Measurements from ENCODE around the gene NRG3.

Gene NRG3

DNA sequence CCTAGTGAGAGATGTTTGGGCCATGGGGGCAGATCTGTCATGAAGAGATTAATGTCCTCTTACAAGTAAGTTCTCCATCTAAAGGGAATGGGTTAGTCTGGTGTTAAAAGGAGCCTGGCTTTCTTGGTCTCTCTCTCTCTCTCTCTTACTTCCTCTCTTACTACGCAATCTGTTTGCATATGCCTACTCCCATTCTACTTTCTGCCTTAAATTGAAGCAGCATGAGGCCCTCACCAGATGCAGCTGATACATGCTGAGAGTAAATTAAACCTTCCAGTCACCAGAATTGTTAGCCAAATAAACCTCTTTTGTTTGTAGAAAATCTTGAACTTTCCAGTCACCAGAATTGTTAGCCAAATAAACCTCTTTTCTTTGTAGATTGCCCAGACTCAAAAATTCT is 884.1 kb downstream of the NRG3 start:
- Histone ChIP-seq H3K27ac (ENCODE audit: low read length) (no peak overlapping the region), H3K27me3 (ENCODE audit: low read depth, low read length) (no peaks in the 10 kb centered on the region), H3K4me3 (ENCODE audit: low read depth in 1 of 2, low read length in 2 of 2) (no peak overlapping the region), H3K36me3 (ENCODE audit: control insufficient read depth in 1 of 2, insufficient read depth in 2 of 2, low read length in 2 of 2) (no peaks in the 10 kb centered on the region), H3K9me3 (ENCODE audit: control insufficient read depth in 1 of 2, low read length in 2 of 2) (no peaks in the 10 kb centered on the region), H3K4me1 (ENCODE audit: control insufficient read depth in 1 of 2, insufficient read depth in 2 of 2, low read length in 2 of 2) (no peaks in the 10 kb centered on the region)

DNA sequence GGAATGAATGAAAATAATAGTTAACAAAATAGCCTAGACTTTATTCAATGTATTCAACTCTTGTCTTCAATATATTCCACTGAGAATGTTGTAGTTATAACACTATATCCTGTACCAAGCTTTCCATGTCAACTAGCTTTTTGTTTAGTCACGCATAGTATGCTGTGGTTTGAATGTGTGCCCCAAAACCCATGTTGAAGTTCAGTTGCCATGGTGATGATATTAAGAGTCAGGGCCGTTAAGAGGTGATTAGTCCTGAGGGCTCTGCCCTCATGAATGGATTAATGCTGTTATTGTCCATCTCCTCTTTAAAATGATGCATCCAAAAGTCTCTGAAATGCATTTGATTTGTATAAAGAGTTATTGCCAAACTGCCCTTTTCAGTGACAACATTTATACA is 887.6 kb downstream of the NRG3 start:
- Histone ChIP-seq H3K36me3 (ENCODE audit: control insufficient read depth in 1 of 2, insufficient read depth in 2 of 2, low read length in 2 of 2) (no peaks in the 10 kb centered on the region), H3K4me3 (ENCODE audit: low read depth in 1 of 2, low read length in 2 of 2) (no peak overlapping the region)

DNA sequence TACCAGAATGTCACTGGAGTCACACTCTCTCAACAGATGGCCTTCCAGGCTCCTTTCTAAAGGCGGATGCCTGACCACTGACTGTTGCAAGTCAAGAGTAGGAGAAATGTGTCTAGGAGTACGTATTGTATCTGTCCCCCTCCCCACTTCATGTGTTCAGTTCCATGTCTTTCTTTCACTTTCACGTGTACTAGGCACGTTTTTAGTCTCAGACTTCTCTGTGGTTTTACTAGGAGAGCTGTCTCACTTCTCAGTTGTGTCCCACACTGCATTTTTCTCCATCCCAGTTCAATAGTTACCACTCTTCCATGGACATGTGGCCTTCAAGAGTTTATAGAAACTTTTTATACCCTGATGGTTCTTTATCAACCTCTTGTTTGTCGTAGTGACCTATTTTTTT is 893.0 kb downstream of the NRG3 start:
- Histone ChIP-seq H3K27ac (ENCODE audit: low read length) (no peak overlapping the region), H3K36me3 (ENCODE audit: control insufficient read depth in 1 of 2, insufficient read depth in 2 of 2, low read length in 2 of 2) (no peaks in the 10 kb centered on the region), H3K4me1 (ENCODE audit: control insufficient read depth in 1 of 2, insufficient read depth in 2 of 2, low read length in 2 of 2) (no peaks in the 10 kb centered on the region), H3K4me3 (ENCODE audit: low read depth in 1 of 2, low read length in 2 of 2) (no peak overlapping the region), H3K27me3 (ENCODE audit: low read depth, low read length) (no peaks in the 10 kb centered on the region), H3K9me3 (ENCODE audit: control insufficient read depth in 1 of 2, low read length in 2 of 2) (no peaks in the 10 kb centered on the region)

More for the DNA sequence above, 887.6 kb downstream of the NRG3 start:
- H3K9me3 ChIP-seq (ENCODE audit: control insufficient read depth in 1 of 2, low read length in 2 of 2): no peaks in the 10 kb centered on the region
- no peaks in the 10 kb centered on the region for H3K4me1 ChIP-seq (ENCODE audit: control insufficient read depth in 1 of 2, insufficient read depth in 2 of 2, low read length in 2 of 2)
- no peak overlapping the region for H3K27ac ChIP-seq (ENCODE audit: low read length)
- H3K27me3 ChIP-seq (ENCODE audit: low read depth, low read length): no peaks in the 10 kb centered on the region

DNA sequence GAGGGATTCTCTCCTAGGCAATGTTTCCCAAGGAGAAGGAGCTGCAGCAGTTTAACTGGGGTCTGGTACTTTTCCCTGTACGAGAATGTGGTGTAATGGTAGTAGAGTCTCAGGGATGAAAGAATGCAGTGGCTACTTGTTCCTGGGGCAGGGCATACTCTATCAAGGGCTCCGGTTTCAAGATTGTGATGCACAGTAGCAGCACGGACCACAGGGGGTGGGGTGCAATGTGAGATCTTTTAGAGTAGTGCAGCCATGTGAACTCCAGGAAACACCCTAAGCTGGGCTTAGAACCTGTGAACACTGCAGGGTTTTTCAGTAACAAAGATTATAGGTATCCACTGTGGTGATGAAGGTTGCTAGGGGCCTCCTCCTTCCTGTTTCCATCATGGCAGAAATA is 903.9 kb downstream of the NRG3 start:
- Histone ChIP-seq H3K9me3 (ENCODE audit: control insufficient read depth in 1 of 2, low read length in 2 of 2) (peaks cover 0 to 6% of the 10 kb centered on the region in 2 donors), H3K27ac (ENCODE audit: low read length) (no peak overlapping the region), H3K36me3 (ENCODE audit: control insufficient read depth in 1 of 2, insufficient read depth in 2 of 2, low read length in 2 of 2) (no peaks in the 10 kb centered on the region), H3K27me3 (ENCODE audit: low read depth, low read length) (no peaks in the 10 kb centered on the region), H3K4me3 (ENCODE audit: low read depth in 1 of 2, low read length in 2 of 2) (no peak overlapping the region), H3K4me1 (ENCODE audit: control insufficient read depth in 1 of 2, insufficient read depth in 2 of 2, low read length in 2 of 2) (no peaks in the 10 kb centered on the region)

DNA sequence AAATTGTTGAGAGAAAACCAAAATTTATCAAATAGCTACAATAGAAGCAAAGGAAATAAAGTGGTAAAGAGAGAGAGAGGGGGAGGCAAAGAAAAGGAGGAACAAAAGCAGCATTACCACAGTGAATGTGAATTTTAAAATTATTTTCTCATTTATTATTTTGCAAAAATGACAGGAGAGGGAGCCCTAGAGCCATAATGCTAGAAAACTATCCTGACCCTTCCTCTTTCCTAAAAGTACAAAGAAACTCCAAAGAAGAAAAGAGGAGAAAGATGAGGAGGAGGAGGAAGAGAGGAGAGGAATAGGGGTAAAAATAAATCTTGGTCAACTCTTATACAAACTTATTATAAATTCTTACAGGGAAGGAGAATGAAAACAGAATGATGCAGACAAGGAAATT is 921.5 kb downstream of the NRG3 start:
- Histone ChIP-seq H3K4me1 (ENCODE audit: control insufficient read depth in 1 of 2, insufficient read depth in 2 of 2, low read length in 2 of 2) (no peaks in the 10 kb centered on the region), H3K9me3 (ENCODE audit: control insufficient read depth in 1 of 2, low read length in 2 of 2) (no peaks in the 10 kb centered on the region), H3K36me3 (ENCODE audit: control insufficient read depth in 1 of 2, insufficient read depth in 2 of 2, low read length in 2 of 2) (no peaks in the 10 kb centered on the region), H3K4me3 (ENCODE audit: low read depth in 1 of 2, low read length in 2 of 2) (no peak overlapping the region), H3K27me3 (ENCODE audit: low read depth, low read length) (no peaks in the 10 kb centered on the region), H3K27ac (ENCODE audit: low read length) (no peak overlapping the region)

DNA sequence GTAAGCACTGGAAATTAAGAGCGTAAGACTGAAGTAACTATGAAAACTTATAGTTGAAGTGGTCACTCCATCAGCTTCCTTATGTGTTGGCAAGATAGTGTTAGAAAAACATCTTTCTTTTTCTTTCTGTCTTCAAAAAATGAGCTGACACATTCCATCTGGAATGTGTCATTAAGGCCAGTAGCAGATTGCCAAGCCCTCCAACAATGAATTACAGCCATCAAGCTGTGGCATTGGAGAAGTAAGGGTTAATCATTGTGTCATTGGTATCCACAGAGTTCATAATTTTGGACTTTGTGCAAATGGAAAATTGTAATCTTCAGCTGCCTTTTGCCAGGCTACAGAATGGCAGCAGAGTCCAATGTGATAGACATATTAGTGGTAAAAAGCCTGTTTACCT is 926.3 kb downstream of the NRG3 start:
- no peaks in the 10 kb centered on the region for H3K9me3 ChIP-seq (ENCODE audit: control insufficient read depth in 1 of 2, low read length in 2 of 2)
- H3K4me3 ChIP-seq (ENCODE audit: low read depth in 1 of 2, low read length in 2 of 2): no peak overlapping the region
- no peaks in the 10 kb centered on the region for H3K4me1 ChIP-seq (ENCODE audit: control insufficient read depth in 1 of 2, insufficient read depth in 2 of 2, low read length in 2 of 2)
- H3K27ac ChIP-seq (ENCODE audit: low read length): no peak overlapping the region
- H3K36me3 ChIP-seq (ENCODE audit: control insufficient read depth in 1 of 2, insufficient read depth in 2 of 2, low read length in 2 of 2): no peaks in the 10 kb centered on the region
- H3K27me3 ChIP-seq (ENCODE audit: low read depth, low read length): no peaks in the 10 kb centered on the region

DNA sequence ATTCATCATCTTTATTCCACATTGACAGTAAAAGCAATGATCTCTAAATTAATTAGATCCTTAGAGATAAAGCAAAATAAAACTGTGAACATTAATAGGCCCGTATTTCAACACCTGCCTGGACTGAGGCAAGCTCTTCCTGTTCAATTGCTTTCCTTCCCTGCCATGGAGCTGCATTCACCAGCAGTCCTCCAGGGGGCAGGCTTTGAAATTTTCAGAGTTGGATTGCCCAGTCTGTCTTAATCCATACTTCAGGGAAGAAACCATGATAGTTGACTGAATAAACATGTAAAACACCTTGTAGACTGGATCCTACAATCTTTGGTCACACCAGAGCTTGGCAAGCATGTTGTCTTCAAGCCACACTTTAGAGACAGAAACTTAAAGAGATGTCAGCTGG is 936.6 kb downstream of the NRG3 start:
- Histone ChIP-seq H3K27ac (ENCODE audit: low read length) (no peak overlapping the region), H3K4me1 (ENCODE audit: control insufficient read depth in 1 of 2, insufficient read depth in 2 of 2, low read length in 2 of 2) (no peaks in the 10 kb centered on the region), H3K4me3 (ENCODE audit: low read depth in 1 of 2, low read length in 2 of 2) (no peak overlapping the region), H3K9me3 (ENCODE audit: control insufficient read depth in 1 of 2, low read length in 2 of 2) (no peaks in the 10 kb centered on the region), H3K27me3 (ENCODE audit: low read depth, low read length) (no peaks in the 10 kb centered on the region), H3K36me3 (ENCODE audit: control insufficient read depth in 1 of 2, insufficient read depth in 2 of 2, low read length in 2 of 2) (no peaks in the 10 kb centered on the region)

DNA sequence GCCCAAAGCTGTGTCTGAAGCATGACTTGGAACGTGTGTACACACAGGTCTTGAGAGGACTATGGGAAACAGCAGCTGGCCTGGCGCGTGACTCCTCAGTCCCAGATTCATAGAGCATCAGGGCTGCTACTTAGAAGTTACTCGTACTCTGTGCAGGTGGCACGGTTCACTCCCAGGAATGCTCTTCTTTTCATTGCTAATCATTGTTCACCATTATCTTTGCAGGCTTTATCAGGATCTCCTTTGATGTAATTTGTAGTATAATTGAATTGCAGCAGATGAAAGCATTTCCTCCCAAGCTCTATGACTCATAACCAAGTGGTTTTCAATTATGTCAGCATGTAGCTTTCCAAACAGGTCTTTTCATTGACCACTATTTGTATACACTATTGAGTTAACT is 938.9 kb downstream of the NRG3 start:
- Histone ChIP-seq H3K36me3 (ENCODE audit: control insufficient read depth in 1 of 2, insufficient read depth in 2 of 2, low read length in 2 of 2) (no peaks in the 10 kb centered on the region), H3K4me3 (ENCODE audit: low read depth in 1 of 2, low read length in 2 of 2) (no peak overlapping the region), H3K9me3 (ENCODE audit: control insufficient read depth in 1 of 2, low read length in 2 of 2) (no peaks in the 10 kb centered on the region), H3K27ac (ENCODE audit: low read length) (no peak overlapping the region), H3K4me1 (ENCODE audit: control insufficient read depth in 1 of 2, insufficient read depth in 2 of 2, low read length in 2 of 2) (no peaks in the 10 kb centered on the region), H3K27me3 (ENCODE audit: low read depth, low read length) (no peaks in the 10 kb centered on the region)

DNA sequence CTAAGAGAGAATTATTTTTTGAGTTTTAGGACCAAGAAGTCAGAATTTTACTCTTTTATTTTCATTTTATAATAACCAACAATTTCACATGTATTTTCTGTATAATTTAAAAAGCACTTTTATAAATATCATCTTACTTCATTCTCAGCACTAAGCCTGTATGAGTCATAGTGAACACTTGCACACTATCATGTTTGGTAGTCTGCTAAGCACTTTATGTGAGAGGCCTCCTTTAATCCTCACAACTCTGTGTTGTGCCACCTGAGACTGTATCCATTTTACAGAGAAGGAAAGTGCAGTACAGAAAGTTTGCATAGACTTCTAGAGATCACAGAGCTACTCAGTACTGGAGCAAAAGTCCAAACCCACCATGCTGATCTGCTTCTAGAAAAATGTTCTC is 939.6 kb downstream of the NRG3 start:
- Histone ChIP-seq H3K27me3 (ENCODE audit: low read depth, low read length) (no peaks in the 10 kb centered on the region), H3K27ac (ENCODE audit: low read length) (no peak overlapping the region), H3K4me3 (ENCODE audit: low read depth in 1 of 2, low read length in 2 of 2) (no peak overlapping the region), H3K4me1 (ENCODE audit: control insufficient read depth in 1 of 2, insufficient read depth in 2 of 2, low read length in 2 of 2) (no peaks in the 10 kb centered on the region), H3K36me3 (ENCODE audit: control insufficient read depth in 1 of 2, insufficient read depth in 2 of 2, low read length in 2 of 2) (no peaks in the 10 kb centered on the region), H3K9me3 (ENCODE audit: control insufficient read depth in 1 of 2, low read length in 2 of 2) (no peaks in the 10 kb centered on the region)

DNA sequence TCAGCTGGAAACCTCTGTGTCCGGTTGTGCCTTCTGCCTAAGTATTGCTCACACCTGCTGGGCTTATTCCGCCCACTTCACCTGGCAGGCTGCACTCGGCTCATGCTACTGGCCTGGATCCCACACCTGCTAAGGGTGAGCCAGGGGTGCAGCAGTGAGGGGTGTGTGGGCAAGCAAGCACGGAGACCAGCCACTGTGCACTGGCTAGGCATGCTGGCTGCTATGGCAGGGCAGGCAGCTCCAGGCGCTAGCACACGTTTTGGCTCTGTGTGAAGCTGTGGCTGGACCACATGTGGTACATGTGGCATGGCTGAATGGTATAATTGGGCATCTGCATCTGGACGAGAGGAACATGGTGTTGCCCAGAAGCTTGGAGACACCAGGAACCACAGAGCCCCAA is 940.7 kb downstream of the NRG3 start:
- Histone ChIP-seq H3K4me3 (ENCODE audit: low read depth in 1 of 2, low read length in 2 of 2) (no peak overlapping the region), H3K36me3 (ENCODE audit: control insufficient read depth in 1 of 2, insufficient read depth in 2 of 2, low read length in 2 of 2) (no peaks in the 10 kb centered on the region), H3K4me1 (ENCODE audit: control insufficient read depth in 1 of 2, insufficient read depth in 2 of 2, low read length in 2 of 2) (no peaks in the 10 kb centered on the region), H3K9me3 (ENCODE audit: control insufficient read depth in 1 of 2, low read length in 2 of 2) (no peaks in the 10 kb centered on the region), H3K27me3 (ENCODE audit: low read depth, low read length) (no peaks in the 10 kb centered on the region), H3K27ac (ENCODE audit: low read length) (no peak overlapping the region)

DNA sequence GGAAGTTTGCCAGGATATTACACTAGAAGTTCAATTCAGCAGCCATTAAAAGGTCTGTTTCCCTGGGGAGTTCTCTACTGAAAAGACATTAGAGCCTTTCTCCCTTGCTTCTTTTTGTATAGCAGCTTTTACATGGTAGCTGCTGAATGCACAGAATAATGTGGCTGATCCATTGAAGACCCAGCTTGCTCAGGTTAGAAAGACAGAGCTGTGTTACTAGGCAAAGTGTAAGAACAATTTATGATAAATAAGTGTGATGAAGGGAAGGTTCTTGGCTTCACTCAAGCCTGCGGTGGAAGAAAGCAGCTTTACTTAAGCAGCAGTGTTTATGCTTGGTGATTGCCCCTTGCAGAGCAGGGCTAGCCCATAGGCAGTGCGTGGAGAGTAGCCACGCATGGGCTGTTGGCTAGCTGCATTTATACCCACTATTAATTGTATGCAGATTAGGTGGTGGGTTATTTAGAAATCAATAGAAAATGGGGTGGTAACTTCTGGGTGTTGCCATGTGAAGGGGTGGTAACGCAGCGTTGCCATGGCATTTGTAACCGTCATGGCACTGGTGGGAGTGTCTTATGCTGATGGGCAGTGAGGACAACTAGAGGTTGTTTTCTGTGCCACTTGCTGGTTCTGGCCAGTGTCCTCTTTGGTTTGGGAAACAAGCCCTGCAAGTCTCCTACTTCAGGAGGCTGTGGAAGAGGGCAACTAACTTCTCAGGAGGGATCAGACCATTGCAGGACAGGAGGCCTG is 942.9 kb downstream of the NRG3 start:
- Histone ChIP-seq H3K4me3 (ENCODE audit: low read depth in 1 of 2, low read length in 2 of 2) (no peak overlapping the region), H3K27ac (ENCODE audit: low read length) (no peak overlapping the region), H3K36me3 (ENCODE audit: control insufficient read depth in 1 of 2, insufficient read depth in 2 of 2, low read length in 2 of 2) (no peaks in the 10 kb centered on the region), H3K4me1 (ENCODE audit: control insufficient read depth in 1 of 2, insufficient read depth in 2 of 2, low read length in 2 of 2) (no peaks in the 10 kb centered on the region), H3K27me3 (ENCODE audit: low read depth, low read length) (no peaks in the 10 kb centered on the region), H3K9me3 (ENCODE audit: control insufficient read depth in 1 of 2, low read length in 2 of 2) (no peaks in the 10 kb centered on the region)

DNA sequence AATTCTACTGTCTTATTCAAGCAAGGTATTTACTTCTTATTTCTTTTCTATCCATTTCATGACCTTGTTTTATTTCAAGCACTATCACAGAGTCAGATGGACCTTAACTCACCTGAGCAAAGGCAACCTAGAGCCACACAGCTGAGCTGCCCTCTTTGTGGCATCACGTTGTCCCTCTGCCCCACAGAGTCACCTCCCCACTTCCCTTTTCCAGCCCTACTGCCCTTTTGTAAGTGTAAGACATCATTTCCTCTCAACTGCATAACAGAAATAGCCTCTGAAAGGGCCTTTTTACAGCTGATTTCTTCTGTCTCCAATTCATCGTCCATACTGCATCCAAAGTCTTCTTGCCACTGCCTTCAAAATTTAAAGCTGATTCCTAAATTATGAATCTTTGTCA is 946.0 kb downstream of the NRG3 start:
- H3K4me1 ChIP-seq (ENCODE audit: control insufficient read depth in 1 of 2, insufficient read depth in 2 of 2, low read length in 2 of 2): no peaks in the 10 kb centered on the region
- no peaks in the 10 kb centered on the region for H3K27me3 ChIP-seq (ENCODE audit: low read depth, low read length)
- no peak overlapping the region for H3K27ac ChIP-seq (ENCODE audit: low read length)

More for the DNA sequence above, 946.0 kb downstream of the NRG3 start:
- no peaks in the 10 kb centered on the region for H3K9me3 ChIP-seq (ENCODE audit: control insufficient read depth in 1 of 2, low read length in 2 of 2)
- H3K36me3 ChIP-seq (ENCODE audit: control insufficient read depth in 1 of 2, insufficient read depth in 2 of 2, low read length in 2 of 2): no peaks in the 10 kb centered on the region
- no peak overlapping the region for H3K4me3 ChIP-seq (ENCODE audit: low read depth in 1 of 2, low read length in 2 of 2)

Data from muscle layer of duodenum (tissue), 2 donors.